Psoas muscle (tissue), 8 donors: ENCODE results near the gene RBM27. TPM values are rescaled to one million over a fixed set of nuclear protein-coding genes. Genes with fewer than 3 reads are reported as not detected.
"Not testable (repeated sequence)": the region's sequence is repeated elsewhere in the genome, so short reads cannot be mapped to it uniquely, and the experiment has no call there.

ENCODE experiments used
- ATAC-seq, 4 donors: fragments of 200-7000 bp; cut with Tn5 transposase; one replicate each; pipeline ENCODE4 v1.9.1; 2020; ENCODE audit warnings: moderate library complexity in 3 of 4, mild to moderate bottlenecking in 2 of 4
- DNase-seq, 2 donors: peaks; one replicate each; pipeline ENCODE4 v3.0.0-alpha.2; 2020
- H3K27ac ChIP-seq: fragments of 200-600 bp; one replicate; pipeline ENCODE4 v1.8.0; 2022
- H3K27me3 ChIP-seq, 3 donors: fragments of 200-600 bp in 1 of 3; one replicate each; pipeline versions ENCODE4 v1.6.1 to v1.8.0; 2013 to 2022; ENCODE audit warnings: low read length in 2 of 3, mild to moderate bottlenecking in 2 of 3, moderate library complexity in 1 of 3; ENCODE audit not compliant: insufficient read depth in 3 of 3
- H3K36me3 ChIP-seq, 2 donors: fragments of 200-600 bp in 1 of 2; one replicate each; pipeline versions ENCODE4 v1.6.1 to v1.8.0; 2013 to 2022; ENCODE audit warnings: low read depth in 1 of 2, mild to moderate bottlenecking in 1 of 2, moderate library complexity in 1 of 2; ENCODE audit not compliant: insufficient read depth in 1 of 2
- H3K4me1 ChIP-seq: fragments of 200-600 bp; one replicate; pipeline ENCODE4 v1.8.0; 2022
- H3K4me3 ChIP-seq: fragments of 200-600 bp; one replicate; pipeline ENCODE4 v1.8.0; 2022; ENCODE audit warnings: mild to moderate bottlenecking
- H3K9me3 ChIP-seq: fragments of 200-600 bp; one replicate; pipeline ENCODE4 v1.8.0; 2022
- WGBS, 3 donors: extraction: QIAGEN DNeasy Blood & Tissue Kit; methylation state at CpG; one replicate each; pipeline versions ENCODE4 v1.1.6 to v1.1.7; 2013; 5-methylcytosine and 5-hydroxymethylcytosine counted together
- intact Hi-C, 2 donors: fragments of 100-400 bp; cut with DNase I; formaldehyde crosslinking; loops; one replicate each; pipeline versions ENCODE4 v1.11.0 to v1.14.2; 2022
- polyA plus RNA-seq, 3 donors: library from polyadenylated mRNA; stranded (reverse); fragments of 200-250 nt; gene quantifications; one replicate each; pipeline ENCODE4 v1.2.3, GENCODE V29; 2013
- total RNA-seq, 4 donors: library from RNA; stranded (reverse); fragmentation: NEBNext Ultra II Directional in 2 of 4; extraction: Animal tissue kit (Norgen Biotek cat#: 25700) in 2 of 4; gene quantifications; one replicate each; pipeline versions ENCODE4 v1.2.1 to v1.2.4, GENCODE V29; 2021 to 2023
- TF ChIP-seq, protein P1 (sequence below): fragments of 200-600 bp; IDR thresholded peaks from one replicate; pipeline ENCODE4 v1.8.0; 2022; ENCODE audit warnings: antibody characterized with exemption
- donor health status: healthy with polysubstance abuse.
- donor health status: DM: no; HTN: no; CAD: no; lungs with moderate emphysema.
- donor health status: Bipolar disorder and iron deficiency.
- donor health status: healthy.
- donor health status: DM: yes; HTN: yes; CAD: no.
- donor health status: DM: no; HTN: no; CAD: no.
- donor health status: DM: no; HTN: no; CAD: no.
- donor health status: DM: yes; HTN: yes; CAD: no.

Gene RBM27
- total and polyA plus RNA-seq, 7 donors: 5.7 to 17.0 (median 11.4) TPM

- DNase-seq (no peak), ATAC-seq (no peak)
- Histone ChIP-seq H3K36me3 (peaks cover 15 to 100% of the 10 kb centered on the region in 2 donors), H3K27ac (no peak overlapping the region), H3K4me1 (no peaks in the 10 kb centered on the region), H3K9me3 (no peaks in the 10 kb centered on the region), H3K27me3 (no peaks in the 10 kb centered on the region), H3K4me3 (no peak overlapping the region)
- intact Hi-C loops: loop anchor here in 1 of 2 donors (10.0 kb wide), 1 partner anchor 99 kb away; no protein-coding TSS in a partner anchor
- TF ChIP-seq, protein P1, sequence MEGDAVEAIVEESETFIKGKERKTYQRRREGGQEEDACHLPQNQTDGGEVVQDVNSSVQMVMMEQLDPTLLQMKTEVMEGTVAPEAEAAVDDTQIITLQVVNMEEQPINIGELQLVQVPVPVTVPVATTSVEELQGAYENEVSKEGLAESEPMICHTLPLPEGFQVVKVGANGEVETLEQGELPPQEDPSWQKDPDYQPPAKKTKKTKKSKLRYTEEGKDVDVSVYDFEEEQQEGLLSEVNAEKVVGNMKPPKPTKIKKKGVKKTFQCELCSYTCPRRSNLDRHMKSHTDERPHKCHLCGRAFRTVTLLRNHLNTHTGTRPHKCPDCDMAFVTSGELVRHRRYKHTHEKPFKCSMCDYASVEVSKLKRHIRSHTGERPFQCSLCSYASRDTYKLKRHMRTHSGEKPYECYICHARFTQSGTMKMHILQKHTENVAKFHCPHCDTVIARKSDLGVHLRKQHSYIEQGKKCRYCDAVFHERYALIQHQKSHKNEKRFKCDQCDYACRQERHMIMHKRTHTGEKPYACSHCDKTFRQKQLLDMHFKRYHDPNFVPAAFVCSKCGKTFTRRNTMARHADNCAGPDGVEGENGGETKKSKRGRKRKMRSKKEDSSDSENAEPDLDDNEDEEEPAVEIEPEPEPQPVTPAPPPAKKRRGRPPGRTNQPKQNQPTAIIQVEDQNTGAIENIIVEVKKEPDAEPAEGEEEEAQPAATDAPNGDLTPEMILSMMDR: no peak
- 68 to 84% (median 79%) methylated on average over 1 of the region's 1 CpG for WGBS, 3 donors
Measured at GRCh38 chr5:146165903-146166302, 37.5 kb upstream of the RBM27 start.

DNA sequence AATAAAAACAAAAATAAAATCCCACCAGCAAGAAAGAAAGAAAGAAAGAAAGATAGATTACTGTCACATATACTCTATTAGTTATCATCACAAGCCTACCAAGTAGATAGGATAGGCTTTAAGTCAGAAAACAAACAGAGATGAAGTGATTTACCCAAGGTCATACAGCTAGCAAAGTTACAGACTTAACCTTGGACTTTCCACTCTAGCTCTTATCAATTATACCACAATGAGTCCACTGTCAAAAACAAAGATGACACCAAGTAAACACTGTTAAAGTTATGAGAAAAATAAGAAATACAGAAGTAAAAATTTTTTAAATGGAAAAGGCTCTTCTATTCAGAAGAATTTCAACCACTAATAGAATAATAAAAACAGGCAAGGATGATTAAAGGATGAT is 34.3 kb upstream of the RBM27 start:
- TF ChIP-seq, protein P1: no peak
- ATAC-seq (no peak), DNase-seq (no peak)
- no peaks in the 10 kb centered on the region for H3K9me3 ChIP-seq
- H3K27ac ChIP-seq: no peak overlapping the region
- no peaks in the 10 kb centered on the region for H3K27me3 ChIP-seq
- intact Hi-C loops: loop anchor here (2.0 to 10.0 kb wide), 2 partner anchors 44 to 96 kb away; no protein-coding TSS in a partner anchor
- no peaks in the 10 kb centered on the region for H3K4me1 ChIP-seq
- peaks cover 12 to 93% of the 10 kb centered on the region in 2 donors for H3K36me3 ChIP-seq
- no peak overlapping the region for H3K4me3 ChIP-seq

- H3K27me3 ChIP-seq, ATAC-seq, DNase-seq, intact Hi-C loops, H3K9me3 ChIP-seq, H3K4me3 ChIP-seq, H3K27ac ChIP-seq, H3K4me1 ChIP-seq: not testable (repeated sequence)
- 88 to 98% (median 96%) methylated on average over 8 of the region's 8 CpGs for WGBS, 3 donors
- H3K36me3 ChIP-seq: peaks cover 3 to 88% of the 10 kb centered on the region in 2 donors
Measured at GRCh38 chr5:146173049-146173448, 30.4 kb upstream of the RBM27 start.

DNA sequence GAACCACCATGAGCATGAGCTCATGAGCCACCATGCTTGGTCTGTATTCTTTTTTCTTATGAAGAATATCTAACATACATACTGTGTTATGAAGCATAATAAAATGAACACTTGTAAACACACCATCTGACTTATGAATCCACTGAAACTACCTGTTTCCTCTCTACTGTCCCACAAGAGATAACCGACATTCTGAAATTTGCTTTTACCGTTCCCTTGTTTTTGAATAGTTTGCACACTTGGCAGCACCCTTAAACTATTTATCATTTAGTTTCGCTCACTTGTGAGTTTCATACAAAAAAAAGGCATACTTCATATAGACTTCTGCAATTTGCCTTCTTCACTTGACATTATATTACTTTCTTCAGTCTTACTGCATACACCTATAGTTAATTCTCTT is 29.8 kb upstream of the RBM27 start:
- Histone ChIP-seq H3K27ac (no peak overlapping the region), H3K27me3 (no peaks in the 10 kb centered on the region), H3K4me3 (no peak overlapping the region), H3K36me3 (peaks cover 3 to 85% of the 10 kb centered on the region in 2 donors), H3K4me1 (no peaks in the 10 kb centered on the region), H3K9me3 (no peaks in the 10 kb centered on the region)
- intact Hi-C loops: no loop called here
- 88 to 99% (median 91%) methylated on average over 3 of the region's 3 CpGs for WGBS, 3 donors
- TF ChIP-seq, protein P1: no peak
- ATAC-seq: no peak
- DNase-seq: no peak

DNA sequence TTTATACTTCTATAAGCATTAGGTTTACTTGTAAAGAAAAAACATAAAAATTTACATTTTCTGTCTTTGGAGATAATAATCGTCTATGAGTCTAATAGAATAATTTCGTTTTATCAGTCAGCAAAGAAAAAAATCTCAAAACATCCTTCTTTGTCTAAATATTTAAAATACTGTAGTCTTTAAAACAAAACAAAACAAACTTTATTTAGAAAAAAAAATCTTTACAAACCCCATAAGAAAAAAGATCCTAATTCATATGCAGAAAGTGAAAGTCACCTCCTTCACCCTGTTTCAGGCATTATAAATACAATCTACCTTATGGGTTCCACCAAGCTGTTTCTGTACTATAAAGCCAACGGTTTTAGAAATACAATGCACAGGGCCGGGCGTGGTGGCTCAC is 26.6 kb upstream of the RBM27 start:
- Histone ChIP-seq H3K9me3 (no peaks in the 10 kb centered on the region), H3K27me3 (no peaks in the 10 kb centered on the region), H3K27ac (no peak overlapping the region), H3K36me3 (peaks cover 0 to 63% of the 10 kb centered on the region in 2 donors), H3K4me3 (no peak overlapping the region), H3K4me1 (peaks cover 6% of the 10 kb centered on the region)
- no peak for DNase-seq
- TF ChIP-seq, protein P1: no peak
- intact Hi-C loops: no loop called here
- no peak for ATAC-seq
- 89 to 95% (median 93%) methylated on average over 5 of the region's 5 CpGs for WGBS, 3 donors
